H9 (cell line): ENCODE measurements around the gene PRR33. TPM values are rescaled to one million over a fixed set of nuclear protein-coding genes. Genes with fewer than 3 reads are reported as not detected.

Experiments used
- DNase-seq: peaks from one replicate; pipeline ENCODE4 v3.0.0-alpha.2; 2017
- H2AFZ ChIP-seq: one replicate; pipeline ENCODE4 v1.6.1; 2013; ENCODE audit warnings: mild to moderate bottlenecking, low read length, control low read depth, moderate library complexity
- H2AK5ac ChIP-seq: 2 replicates; pipeline ENCODE4 v1.6.1; 2013; ENCODE audit warnings: low read length, control low read depth, mixed read lengths; ENCODE audit not compliant: insufficient read length
- H2BK120ac ChIP-seq: one replicate; pipeline ENCODE4 v1.6.1; 2013; ENCODE audit warnings: low read depth, mild to moderate bottlenecking, low read length, control low read depth, inconsistent platforms; ENCODE audit not compliant: poor library complexity, severe bottlenecking
- H2BK12ac ChIP-seq: 2 replicates; pipeline ENCODE4 v1.6.1; 2013; ENCODE audit warnings: low read length, control low read depth, mixed read lengths, low read depth; ENCODE audit not compliant: insufficient read length
- H2BK15ac ChIP-seq: 2 replicates; pipeline ENCODE4 v1.6.1; 2013; ENCODE audit warnings: low read depth, low read length, control low read depth
- H2BK20ac ChIP-seq: one replicate; pipeline ENCODE4 v1.6.1; 2013; ENCODE audit warnings: low read depth, mild to moderate bottlenecking, low read length, control low read depth, inconsistent platforms; ENCODE audit not compliant: poor library complexity, severe bottlenecking
- H2BK5ac ChIP-seq: 2 replicates; pipeline ENCODE4 v1.6.1; 2013; ENCODE audit warnings: low read length, control low read depth, mixed read lengths; ENCODE audit not compliant: insufficient read length
- H3K14ac ChIP-seq: 2 replicates; pipeline ENCODE4 v1.6.1; 2013; ENCODE audit warnings: low read length, control low read depth; ENCODE audit not compliant: insufficient read depth
- H3K18ac ChIP-seq: 2 replicates; pipeline ENCODE4 v1.6.1; 2013; ENCODE audit warnings: low read depth, mild to moderate bottlenecking, mixed read lengths, low read length, control low read depth; ENCODE audit not compliant: insufficient read length
- H3K23ac ChIP-seq: 2 replicates; pipeline ENCODE4 v1.6.1; 2013; ENCODE audit warnings: low read length, control low read depth, mixed read lengths, low read depth; ENCODE audit not compliant: insufficient read length
- H3K23me2 ChIP-seq: 2 replicates; pipeline ENCODE4 v1.6.1; 2013; ENCODE audit warnings: low read depth, mild to moderate bottlenecking, mixed read lengths, low read length, control low read depth; ENCODE audit not compliant: insufficient read length, poor library complexity, severe bottlenecking
- H3K27ac ChIP-seq: 2 replicates; pipeline ENCODE4 v1.5.1; 2013; ENCODE audit warnings: low read length, control low read depth, mixed read lengths, low read depth; ENCODE audit not compliant: insufficient read length
- H3K27me3 ChIP-seq: 2 replicates; pipeline ENCODE4 v1.6.1; 2013; ENCODE audit warnings: low read length, control low read depth, inconsistent platforms; ENCODE audit not compliant: insufficient read depth
- H3K4ac ChIP-seq: 2 replicates; pipeline ENCODE4 v1.6.1; 2013; ENCODE audit warnings: low read depth, mild to moderate bottlenecking, control low read depth, inconsistent platforms, low read length, moderate library complexity
- H3K4me1 ChIP-seq: 2 replicates; pipeline ENCODE4 v1.6.1; 2013; ENCODE audit warnings: low read length, control low read depth, inconsistent platforms; ENCODE audit not compliant: insufficient read depth
- H3K4me2 ChIP-seq: 2 replicates; pipeline ENCODE4 v1.6.1; 2013; ENCODE audit warnings: low read length, control low read depth, mixed read lengths; ENCODE audit not compliant: insufficient read length, insufficient read depth
- H3K56ac ChIP-seq: 2 replicates; pipeline ENCODE4 v1.6.1; 2013; ENCODE audit warnings: low read depth, mild to moderate bottlenecking, mixed read lengths, low read length, control low read depth; ENCODE audit not compliant: insufficient read length
- H3K79me1 ChIP-seq: 2 replicates; pipeline ENCODE4 v1.6.1; 2013; ENCODE audit warnings: low read depth, mild to moderate bottlenecking, moderate library complexity, low read length, control low read depth, inconsistent platforms; ENCODE audit not compliant: insufficient read depth, poor library complexity, severe bottlenecking
- H3K79me2 ChIP-seq: 2 replicates; pipeline ENCODE4 v1.6.1; 2013; ENCODE audit warnings: low read length, control low read depth, inconsistent platforms; ENCODE audit not compliant: insufficient read depth
- H3K9ac ChIP-seq: 2 replicates; pipeline ENCODE4 v1.6.1; 2013; ENCODE audit warnings: low read length, control low read depth, mixed read lengths; ENCODE audit not compliant: insufficient read length; ENCODE audit errors: extremely low read depth
- H3K9me3 ChIP-seq: one replicate; pipeline ENCODE4 v1.6.1; 2013; ENCODE audit warnings: low read depth, low read length, inconsistent platforms; ENCODE audit not compliant: control insufficient read depth
- H3T11ph ChIP-seq: one replicate; pipeline ENCODE4 v1.6.1; 2013; ENCODE audit warnings: mild to moderate bottlenecking, low read length, control low read depth, inconsistent platforms
- H4K20me1 ChIP-seq: one replicate; pipeline ENCODE4 v1.6.1; 2013; ENCODE audit not compliant: control insufficient read depth, insufficient read length, insufficient read depth
- H4K5ac ChIP-seq: 2 replicates; pipeline ENCODE4 v1.6.1; 2013; ENCODE audit warnings: low read depth, mild to moderate bottlenecking, mixed read lengths, low read length, control low read depth; ENCODE audit not compliant: insufficient read length
- H4K8ac ChIP-seq: replicated peaks from 2 replicates; pipeline ENCODE4 v1.6.1; 2013; ENCODE audit warnings: low read length, control low read depth, mixed read lengths, low read depth; ENCODE audit not compliant: insufficient read length
- H4K91ac ChIP-seq: 2 replicates; pipeline ENCODE4 v1.6.1; 2013; ENCODE audit warnings: low read depth, mild to moderate bottlenecking, moderate library complexity, mixed read lengths, low read length, control low read depth; ENCODE audit not compliant: insufficient read length
- H3K27ac Mint-ChIP-seq, 3 experiments: 2 replicates in 2 of 3; 3 replicates in 1 of 3; pipeline ENCODE4 v1.8.0; 2020 to 2021; ENCODE audit warnings: mixed read lengths in 3 of 3, mild to moderate bottlenecking in 1 of 3, moderate library complexity in 1 of 3
- H3K27me3 Mint-ChIP-seq: 2 replicates; pipeline ENCODE4 v1.8.0; 2021; ENCODE audit warnings: low read depth, mild to moderate bottlenecking, moderate library complexity, mixed read lengths
- H3K36me3 Mint-ChIP-seq, 3 experiments: 2 replicates in 2 of 3; 3 replicates in 1 of 3; pipeline ENCODE4 v1.8.0; 2020 to 2021; ENCODE audit warnings: low read depth in 3 of 3, mixed read lengths in 3 of 3; ENCODE audit not compliant: insufficient read depth in 1 of 3
- H3K4me1 Mint-ChIP-seq, 2 experiments: 2 replicates each; pipeline ENCODE4 v1.8.0; 2020; ENCODE audit warnings: mixed read lengths in 2 of 2
- H3K4me3 Mint-ChIP-seq, 2 experiments: 2 replicates in 1 of 2; 3 replicates in 1 of 2; pipeline ENCODE4 v1.8.0; 2020 to 2021; ENCODE audit warnings: mild to moderate bottlenecking in 2 of 2, mixed read lengths in 2 of 2, moderate library complexity in 1 of 2
- H3K9me3 Mint-ChIP-seq, 2 experiments: 2 replicates in 1 of 2; 3 replicates in 1 of 2; pipeline ENCODE4 v1.8.0; 2020; ENCODE audit warnings: mild to moderate bottlenecking in 2 of 2, mixed read lengths in 2 of 2, moderate library complexity in 1 of 2
- WGBS: extraction: QIAGEN DNeasy Blood & Tissue Kit; methylation state at CpG from one replicate; pipeline ENCODE4 v1.1.7; 2013; ENCODE audit warnings: missing lambda C conversion rate, low lambda C conversion rate, mixed read lengths; ENCODE audit not compliant: insufficient read length; ENCODE audit errors: extremely low coverage; 5-methylcytosine and 5-hydroxymethylcytosine counted together
- total RNA-seq: library from RNA; stranded (reverse); gene quantifications from 2 replicates; pipeline ENCODE4 v1.2.1, GENCODE V29; 2021
- TF ChIP-seq, protein P1 (sequence below): fragments of 200-600 bp; sonication (generic); conservative IDR thresholded peaks from 3 replicates; pipeline ENCODE4 v1.8.0; 2021; ENCODE audit warnings: antibody characterized with exemption, mild to moderate bottlenecking

The PRR33 gene
- total RNA-seq, 1 experiment from 2014 or later: not detected

DNA sequence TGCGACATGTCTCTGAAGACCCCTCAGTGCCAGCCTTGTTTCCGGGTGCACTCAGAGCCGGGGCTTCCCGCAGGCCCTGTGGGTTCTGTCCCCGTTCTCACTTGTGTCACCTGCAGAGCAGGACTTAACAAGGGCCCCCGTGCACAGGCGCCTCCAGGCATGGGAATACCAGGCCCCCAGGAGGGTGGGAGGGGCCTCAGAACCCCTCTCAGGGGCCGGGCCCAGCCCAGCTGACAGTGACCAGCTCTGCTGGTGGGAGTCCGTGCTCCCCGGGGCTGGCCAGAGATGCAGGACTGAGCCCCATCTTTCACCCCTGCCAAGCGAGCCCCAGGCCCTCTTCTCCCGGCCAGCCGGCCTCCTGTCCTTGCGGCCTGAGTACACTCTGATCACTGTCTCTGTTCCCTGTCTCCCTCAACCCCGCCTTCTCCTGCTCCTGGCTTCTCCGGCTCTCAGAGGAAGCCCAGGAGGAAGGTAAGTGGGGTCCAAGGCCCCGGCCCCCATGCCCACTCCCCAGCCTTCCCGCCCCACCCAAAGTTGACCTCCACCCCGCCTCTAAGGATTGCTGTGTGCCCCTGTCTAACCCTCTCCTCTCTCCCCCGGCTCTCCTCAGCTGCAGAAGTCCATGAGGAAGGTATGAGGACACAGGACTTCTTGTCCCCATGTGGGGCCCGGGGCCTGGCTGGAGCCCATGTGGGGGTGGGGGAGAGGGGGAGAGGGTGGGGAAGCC lies 33.1 kb upstream of the PRR33 start:
- Histone ChIP-seq H4K20me1 (no peaks in the 10 kb centered on the region), H4K8ac (no peak overlapping the region), H3K4ac (no peak overlapping the region), H3K4me1 (no peaks in the 10 kb centered on the region), H3K23ac (no peak overlapping the region), H3K56ac (no peak overlapping the region), H3K27me3 (no peaks in the 10 kb centered on the region), H4K91ac (no peak overlapping the region), H2BK120ac (no peak overlapping the region), H3K23me2 (peaks cover 3% of the 10 kb centered on the region), H2BK15ac (no peak overlapping the region), H3K4me2 (no peak overlapping the region), H2BK20ac (no peak overlapping the region), H2BK12ac (no peak overlapping the region), H3K9ac (no peak overlapping the region), H3K18ac (no peak overlapping the region), H3K79me1 (no peaks in the 10 kb centered on the region), H4K5ac (no peak overlapping the region), H3K14ac (no peak overlapping the region), H3K9me3 (no peaks in the 10 kb centered on the region), H2AK5ac (no peak overlapping the region), H3K27ac (no peak overlapping the region), H3K79me2 (no peaks in the 10 kb centered on the region), H2BK5ac (no peak overlapping the region), H3T11ph (no peak overlapping the region), H2AFZ (no peak overlapping the region)
- Mint-ChIP-seq H3K36me3 (no peaks in the 10 kb centered on the region), H3K9me3 (no peaks in the 10 kb centered on the region; a peak in 1 of 5 replicates), H3K4me3 (no peak overlapping the region), H3K27me3 (peaks cover 16% of the 10 kb centered on the region), H3K4me1 (peaks cover 3 to 4% of the 10 kb centered on the region in 2 experiments; a peak in 3 of 4 replicates), H3K27ac (no peak overlapping the region)
- TF ChIP-seq, protein P1, sequence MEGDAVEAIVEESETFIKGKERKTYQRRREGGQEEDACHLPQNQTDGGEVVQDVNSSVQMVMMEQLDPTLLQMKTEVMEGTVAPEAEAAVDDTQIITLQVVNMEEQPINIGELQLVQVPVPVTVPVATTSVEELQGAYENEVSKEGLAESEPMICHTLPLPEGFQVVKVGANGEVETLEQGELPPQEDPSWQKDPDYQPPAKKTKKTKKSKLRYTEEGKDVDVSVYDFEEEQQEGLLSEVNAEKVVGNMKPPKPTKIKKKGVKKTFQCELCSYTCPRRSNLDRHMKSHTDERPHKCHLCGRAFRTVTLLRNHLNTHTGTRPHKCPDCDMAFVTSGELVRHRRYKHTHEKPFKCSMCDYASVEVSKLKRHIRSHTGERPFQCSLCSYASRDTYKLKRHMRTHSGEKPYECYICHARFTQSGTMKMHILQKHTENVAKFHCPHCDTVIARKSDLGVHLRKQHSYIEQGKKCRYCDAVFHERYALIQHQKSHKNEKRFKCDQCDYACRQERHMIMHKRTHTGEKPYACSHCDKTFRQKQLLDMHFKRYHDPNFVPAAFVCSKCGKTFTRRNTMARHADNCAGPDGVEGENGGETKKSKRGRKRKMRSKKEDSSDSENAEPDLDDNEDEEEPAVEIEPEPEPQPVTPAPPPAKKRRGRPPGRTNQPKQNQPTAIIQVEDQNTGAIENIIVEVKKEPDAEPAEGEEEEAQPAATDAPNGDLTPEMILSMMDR: no peak
- WGBS: no CpG with 5 or more reads among the region's 21 CpGs
- DNase-seq: no peak
